Neural cell (in vitro differentiated cells): ENCODE results near the gene LRRC52. TPM values are rescaled to one million over a fixed set of nuclear protein-coding genes. Genes with fewer than 3 reads are reported as not detected.

Experiments
- H2AFZ ChIP-seq: fragments of 200-600, 300-800 bp; sonication (generic), shearing (Covaris generic); 2 replicates; pipeline ENCODE4 v1.6.0; 2014; ENCODE audit warnings: low read depth, mild to moderate bottlenecking, antibody characterized with exemption, low read length, moderate library complexity
- H3F3A ChIP-seq: fragments of 200-600 bp; shearing (Covaris generic); 2 replicates; pipeline ENCODE4 v1.6.1; 2016; ENCODE audit warnings: mild to moderate bottlenecking, moderate library complexity, mixed read lengths, antibody characterized with exemption, low read length; ENCODE audit not compliant: insufficient read depth, poor library complexity, severe bottlenecking
- H3K27ac ChIP-seq: fragments of 200-600, 300-800 bp; sonication (generic), shearing (Covaris generic); 2 replicates; pipeline ENCODE4 v1.5.1; 2014; ENCODE audit warnings: mild to moderate bottlenecking, low read length, moderate library complexity
- H3K27me3 ChIP-seq: fragments of 300-800, 200-600 bp; sonication (generic), shearing (Covaris generic); 2 replicates; pipeline ENCODE4 v1.6.0; 2014; ENCODE audit warnings: mild to moderate bottlenecking, low read depth, low read length, moderate library complexity; ENCODE audit not compliant: insufficient read depth
- H3K36me3 ChIP-seq: fragments of 300-800, 200-600 bp; sonication (generic), shearing (Covaris generic); 2 replicates; pipeline ENCODE4 v1.5.1; 2014; ENCODE audit warnings: mild to moderate bottlenecking, antibody characterized with exemption, low read length, moderate library complexity; ENCODE audit not compliant: insufficient read depth
- H3K4me2 ChIP-seq: fragments of 300-800, 200-600 bp; sonication (generic), shearing (Covaris generic); 2 replicates; pipeline ENCODE4 v1.6.0; 2014; ENCODE audit warnings: mild to moderate bottlenecking, low read length
- H3K4me3 ChIP-seq: fragments of 300-800, 200-600 bp; sonication (generic), shearing (Covaris generic); 2 replicates; pipeline ENCODE4 v1.5.1; 2014; ENCODE audit warnings: mild to moderate bottlenecking, low read length, moderate library complexity
- H3K79me2 ChIP-seq: fragments of 200-600 bp; shearing (Covaris generic); replicated peaks from 2 replicates; pipeline ENCODE4 v1.6.0; 2014; ENCODE audit warnings: mild to moderate bottlenecking, low read length, moderate library complexity; ENCODE audit not compliant: insufficient read depth
- H3K9ac ChIP-seq: fragments of 300-800, 200-600 bp; sonication (generic), shearing (Covaris generic); 2 replicates; pipeline ENCODE4 v1.6.1; 2016; ENCODE audit warnings: mild to moderate bottlenecking, low read length, mixed read lengths
- H3K9me2 ChIP-seq: fragments of 200-600 bp; shearing (Covaris generic); 2 replicates; pipeline ENCODE4 v1.6.1; 2016; ENCODE audit warnings: mild to moderate bottlenecking, low read length, mixed read lengths; ENCODE audit not compliant: insufficient read depth
- H3K9me3 ChIP-seq: fragments of 200-600, 300-800 bp; sonication (generic), shearing (Covaris generic); 2 replicates; pipeline ENCODE4 v1.6.1; 2016; ENCODE audit warnings: mild to moderate bottlenecking, mixed run types, low read length, moderate library complexity, mixed read lengths
- H4K20me1 ChIP-seq: fragments of 200-600 bp; shearing (Covaris generic); 2 replicates; pipeline ENCODE4 v1.6.1; 2016; ENCODE audit warnings: mild to moderate bottlenecking, mixed run types; ENCODE audit not compliant: insufficient read depth
- EP300 ChIP-seq: fragments of 450-650 bp; conservative IDR thresholded peaks from 2 replicates; pipeline ENCODE4 v1.6.1; 2014; ENCODE audit warnings: antibody characterized with exemption, mild to moderate bottlenecking, moderate library complexity; ENCODE audit not compliant: poor library complexity, severe bottlenecking
- EZH2 ChIP-seq: fragments of 200-600, 300-800 bp; shearing (Covaris generic), sonication (generic); IDR thresholded peaks from 2 replicates; pipeline ENCODE4 v1.6.1; 2014; ENCODE audit warnings: antibody characterized with exemption, low read length, borderline replicate concordance, mild to moderate bottlenecking; ENCODE audit not compliant: insufficient read depth, poor library complexity, severe bottlenecking
- MXI1 ChIP-seq: fragments of 450-650 bp; conservative IDR thresholded peaks from 2 replicates; pipeline ENCODE4 v1.6.1; 2014; ENCODE audit warnings: antibody characterized with exemption, mild to moderate bottlenecking; ENCODE audit not compliant: poor library complexity, severe bottlenecking
- POLR2AphosphoS5 ChIP-seq: IDR thresholded peaks from 2 replicates; pipeline ENCODE4 v1.6.1; 2012
- RAD21 ChIP-seq: fragments of 450-650 bp; conservative IDR thresholded peaks from 2 replicates; pipeline ENCODE4 v1.6.1; 2014; ENCODE audit warnings: antibody characterized with exemption, mild to moderate bottlenecking, moderate library complexity
- SMC3 ChIP-seq: fragments of 450-650 bp; conservative IDR thresholded peaks from 2 replicates; pipeline ENCODE4 v1.6.1; 2014; ENCODE audit warnings: antibody characterized with exemption, mild to moderate bottlenecking, moderate library complexity; ENCODE audit not compliant: poor library complexity
- TAF1 ChIP-seq: IDR thresholded peaks from 2 replicates; pipeline ENCODE4 v1.6.1; 2012; ENCODE audit warnings: low read depth
- polyA plus RNA-seq: library from polyadenylated mRNA; depleted of rRNA; stranded (reverse); fragments of >200 nt; gene quantifications from 2 replicates; pipeline ENCODE4 v1.2.3, GENCODE V29; 2014
- TF ChIP-seq, protein P1 (sequence below): IDR thresholded peaks from 2 replicates; pipeline ENCODE4 v1.6.1; 2012; ENCODE audit warnings: borderline replicate concordance
- TF ChIP-seq, protein P2 (sequence below): fragments of 450-650 bp; IDR thresholded peaks from 2 replicates; pipeline ENCODE4 v1.5.1; 2014; ENCODE audit warnings: antibody characterized with exemption, mild to moderate bottlenecking, moderate library complexity; ENCODE audit not compliant: poor library complexity, severe bottlenecking

Gene LRRC52
- polyA plus RNA-seq, 1 donor from 2014 or later: not detected

DNA sequence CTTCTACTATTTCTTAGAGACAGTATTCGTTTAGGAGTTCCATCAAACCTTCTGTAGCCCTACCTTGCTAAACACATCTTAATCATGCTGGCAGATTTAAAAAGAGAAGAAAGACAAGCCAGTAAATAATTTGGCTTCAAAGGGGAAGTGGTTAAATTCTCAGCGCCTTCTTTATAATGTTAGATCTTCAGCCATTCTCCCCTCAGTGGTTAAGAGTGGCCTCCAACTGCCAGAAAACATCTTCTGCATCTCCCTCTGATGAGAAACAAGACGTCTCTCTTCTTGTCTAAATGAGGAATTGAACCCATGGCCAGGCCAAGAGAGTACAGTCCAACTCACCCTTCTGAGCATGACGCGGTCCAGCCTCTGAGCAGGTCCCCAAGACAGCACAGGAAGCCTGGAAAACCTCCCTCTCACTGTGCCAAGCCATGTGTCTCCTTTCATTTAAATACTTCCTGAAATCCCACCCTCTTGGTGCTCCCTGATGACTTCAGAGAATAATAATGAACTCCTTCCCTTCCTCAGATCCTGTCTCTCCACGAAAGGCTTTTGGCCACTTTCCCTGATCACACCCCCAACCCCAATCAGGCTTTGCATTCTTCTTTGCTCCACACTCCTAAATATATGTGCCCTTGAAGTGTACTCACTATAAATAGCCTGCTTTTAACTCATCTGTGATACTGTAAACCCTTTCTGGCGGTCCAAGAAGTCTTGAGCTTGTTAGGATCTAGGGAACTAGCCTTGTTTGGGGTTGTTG, 16.4 kb upstream of the LRRC52 start:
- no peak overlapping the region for H2AFZ ChIP-seq
- H3K27ac ChIP-seq: no peak overlapping the region
- TF ChIP-seq EZH2: no peak
- TF ChIP-seq SMC3: no peak
- no peak for TF ChIP-seq MXI1
- TF ChIP-seq, protein P1, sequence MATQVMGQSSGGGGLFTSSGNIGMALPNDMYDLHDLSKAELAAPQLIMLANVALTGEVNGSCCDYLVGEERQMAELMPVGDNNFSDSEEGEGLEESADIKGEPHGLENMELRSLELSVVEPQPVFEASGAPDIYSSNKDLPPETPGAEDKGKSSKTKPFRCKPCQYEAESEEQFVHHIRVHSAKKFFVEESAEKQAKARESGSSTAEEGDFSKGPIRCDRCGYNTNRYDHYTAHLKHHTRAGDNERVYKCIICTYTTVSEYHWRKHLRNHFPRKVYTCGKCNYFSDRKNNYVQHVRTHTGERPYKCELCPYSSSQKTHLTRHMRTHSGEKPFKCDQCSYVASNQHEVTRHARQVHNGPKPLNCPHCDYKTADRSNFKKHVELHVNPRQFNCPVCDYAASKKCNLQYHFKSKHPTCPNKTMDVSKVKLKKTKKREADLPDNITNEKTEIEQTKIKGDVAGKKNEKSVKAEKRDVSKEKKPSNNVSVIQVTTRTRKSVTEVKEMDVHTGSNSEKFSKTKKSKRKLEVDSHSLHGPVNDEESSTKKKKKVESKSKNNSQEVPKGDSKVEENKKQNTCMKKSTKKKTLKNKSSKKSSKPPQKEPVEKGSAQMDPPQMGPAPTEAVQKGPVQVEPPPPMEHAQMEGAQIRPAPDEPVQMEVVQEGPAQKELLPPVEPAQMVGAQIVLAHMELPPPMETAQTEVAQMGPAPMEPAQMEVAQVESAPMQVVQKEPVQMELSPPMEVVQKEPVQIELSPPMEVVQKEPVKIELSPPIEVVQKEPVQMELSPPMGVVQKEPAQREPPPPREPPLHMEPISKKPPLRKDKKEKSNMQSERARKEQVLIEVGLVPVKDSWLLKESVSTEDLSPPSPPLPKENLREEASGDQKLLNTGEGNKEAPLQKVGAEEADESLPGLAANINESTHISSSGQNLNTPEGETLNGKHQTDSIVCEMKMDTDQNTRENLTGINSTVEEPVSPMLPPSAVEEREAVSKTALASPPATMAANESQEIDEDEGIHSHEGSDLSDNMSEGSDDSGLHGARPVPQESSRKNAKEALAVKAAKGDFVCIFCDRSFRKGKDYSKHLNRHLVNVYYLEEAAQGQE: no peak
- no peak for TF ChIP-seq TAF1
- TF ChIP-seq, protein P2, sequence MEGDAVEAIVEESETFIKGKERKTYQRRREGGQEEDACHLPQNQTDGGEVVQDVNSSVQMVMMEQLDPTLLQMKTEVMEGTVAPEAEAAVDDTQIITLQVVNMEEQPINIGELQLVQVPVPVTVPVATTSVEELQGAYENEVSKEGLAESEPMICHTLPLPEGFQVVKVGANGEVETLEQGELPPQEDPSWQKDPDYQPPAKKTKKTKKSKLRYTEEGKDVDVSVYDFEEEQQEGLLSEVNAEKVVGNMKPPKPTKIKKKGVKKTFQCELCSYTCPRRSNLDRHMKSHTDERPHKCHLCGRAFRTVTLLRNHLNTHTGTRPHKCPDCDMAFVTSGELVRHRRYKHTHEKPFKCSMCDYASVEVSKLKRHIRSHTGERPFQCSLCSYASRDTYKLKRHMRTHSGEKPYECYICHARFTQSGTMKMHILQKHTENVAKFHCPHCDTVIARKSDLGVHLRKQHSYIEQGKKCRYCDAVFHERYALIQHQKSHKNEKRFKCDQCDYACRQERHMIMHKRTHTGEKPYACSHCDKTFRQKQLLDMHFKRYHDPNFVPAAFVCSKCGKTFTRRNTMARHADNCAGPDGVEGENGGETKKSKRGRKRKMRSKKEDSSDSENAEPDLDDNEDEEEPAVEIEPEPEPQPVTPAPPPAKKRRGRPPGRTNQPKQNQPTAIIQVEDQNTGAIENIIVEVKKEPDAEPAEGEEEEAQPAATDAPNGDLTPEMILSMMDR: no peak
- no peak for TF ChIP-seq EP300
- TF ChIP-seq POLR2AphosphoS5: no peak
- TF ChIP-seq RAD21: no peak
- H3K36me3 ChIP-seq: no peaks in the 10 kb centered on the region
- no peaks in the 10 kb centered on the region for H4K20me1 ChIP-seq
- no peaks in the 10 kb centered on the region for H3K9me2 ChIP-seq
- peaks cover 4% of the 10 kb centered on the region for H3F3A ChIP-seq
- no peak overlapping the region for H3K4me2 ChIP-seq
- no peaks in the 10 kb centered on the region for H3K27me3 ChIP-seq
- H3K9me3 ChIP-seq: no peaks in the 10 kb centered on the region
- H3K79me2 ChIP-seq: no peaks in the 10 kb centered on the region
- H3K4me3 ChIP-seq: no peak overlapping the region
- H3K9ac ChIP-seq: no peak overlapping the region

DNA sequence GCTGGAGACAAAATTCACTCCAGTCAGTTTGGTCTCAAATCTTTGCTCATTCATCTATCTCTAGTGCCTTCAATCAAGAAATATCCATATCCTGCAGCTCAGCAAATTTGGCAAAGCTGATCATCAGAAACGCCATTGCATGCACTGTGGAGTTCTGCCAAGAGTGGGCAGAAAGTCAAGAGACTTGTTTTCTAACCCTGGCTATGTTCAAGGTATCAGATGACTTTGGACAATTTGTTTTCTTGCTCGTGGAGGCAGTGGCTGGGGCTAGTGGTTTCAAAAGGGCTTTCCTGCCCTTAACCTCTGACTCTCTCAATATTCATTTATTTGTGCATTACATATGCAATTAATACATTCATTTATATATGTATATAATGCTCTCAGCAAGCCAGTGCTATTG, 12.8 kb upstream of the LRRC52 start:
- H3K4me2 ChIP-seq: no peak overlapping the region
- H3K36me3 ChIP-seq: no peaks in the 10 kb centered on the region
- no peaks in the 10 kb centered on the region for H3K79me2 ChIP-seq
- no peak overlapping the region for H3K9ac ChIP-seq
- no peaks in the 10 kb centered on the region for H3K9me2 ChIP-seq
- H3K4me3 ChIP-seq: no peak overlapping the region
- H3K9me3 ChIP-seq: no peaks in the 10 kb centered on the region
- TF ChIP-seq, protein P2: no peak
- no peak for TF ChIP-seq EZH2
- no peak for TF ChIP-seq EP300
- no peak for TF ChIP-seq POLR2AphosphoS5
- no peak for TF ChIP-seq RAD21
- TF ChIP-seq, protein P1: no peak
- no peak for TF ChIP-seq TAF1
- TF ChIP-seq SMC3: no peak
- no peak for TF ChIP-seq MXI1
- no peaks in the 10 kb centered on the region for H3F3A ChIP-seq
- no peak overlapping the region for H2AFZ ChIP-seq
- H4K20me1 ChIP-seq: no peaks in the 10 kb centered on the region
- no peak overlapping the region for H3K27ac ChIP-seq
- no peaks in the 10 kb centered on the region for H3K27me3 ChIP-seq
